Thyroid gland (tissue), 4 donors: Measurements from ENCODE around the gene BGLAP. TPM values are rescaled to one million over a fixed set of nuclear protein-coding genes. Genes with fewer than 3 reads are reported as not detected.

Experiments used
- DNase-seq, 2 donors: peaks; one replicate each; pipeline ENCODE4 v3.0.0-alpha.2; 2019
- H3K27ac ChIP-seq, 3 donors: fragments of 200-600 bp; sonication (generic); 1 replicate in 2 of 3; 2 replicates in 1 of 3; pipeline ENCODE4 v1.5.1; 2016 to 2019; ENCODE audit warnings: mild to moderate bottlenecking in 1 of 3, moderate library complexity in 1 of 3
- H3K27me3 ChIP-seq: fragments of 200-600 bp; sonication (generic); one replicate; pipeline ENCODE4 v1.5.1; 2019
- H3K36me3 ChIP-seq, 2 donors: fragments of 200-600 bp; sonication (generic); one replicate each; pipeline ENCODE4 v1.5.1; 2016 to 2019
- H3K4me1 ChIP-seq, 2 donors: fragments of 200-600 bp; sonication (generic); one replicate each; pipeline ENCODE4 v1.5.1; 2017 to 2019
- H3K4me3 ChIP-seq, 3 donors: fragments of 200-600 bp; sonication (generic); replicated peaks in 1 of 3; 1 replicate in 2 of 3; 2 replicates in 1 of 3; pipeline ENCODE4 v1.5.1; 2016; ENCODE audit warnings: mild to moderate bottlenecking in 1 of 3
- H3K9me3 ChIP-seq: fragments of 200-600 bp; sonication (generic); one replicate; pipeline ENCODE4 v1.5.1; 2017
- POLR2A ChIP-seq, 2 donors: fragments of 450-650 bp; IDR thresholded peaks; one replicate each; pipeline ENCODE4 v1.6.1; 2017; ENCODE audit warnings: antibody characterized with exemption in 2 of 2, mild to moderate bottlenecking in 2 of 2, moderate library complexity in 1 of 2
- WGBS, 2 donors: methylation state at CpG; one replicate each; pipeline ENCODE4 v1.1.5; 2017; 5-methylcytosine and 5-hydroxymethylcytosine counted together
- intact Hi-C: fragments of 100-400 bp; cut with DNase I; formaldehyde crosslinking; loops from one replicate; pipeline ENCODE4 v1.15.1; 2023
- total RNA-seq, 4 donors: library from RNA; depleted of rRNA; stranded (reverse); fragments of >200 nt; gene quantifications; one replicate each; pipeline ENCODE4 v1.2.3, GENCODE V29; 2016
- TF ChIP-seq, protein P1 (sequence below), 6 experiments: fragments of 200-600 bp in 3 of 6; fragments of 450-650 bp in 3 of 6; sonication (generic) in 3 of 6; IDR thresholded peaks; one replicate each; pipeline ENCODE4 v1.5.1; 2016 to 2019; ENCODE audit warnings: antibody characterized with exemption in 6 of 6, mild to moderate bottlenecking in 2 of 6, inconsistent platforms in 1 of 6, moderate library complexity in 1 of 6

The BGLAP gene
- total RNA-seq, 4 donors from 2014 or later, result 1.0 to 4.4 (median 1.3) TPM; not detected in 1

DNA sequence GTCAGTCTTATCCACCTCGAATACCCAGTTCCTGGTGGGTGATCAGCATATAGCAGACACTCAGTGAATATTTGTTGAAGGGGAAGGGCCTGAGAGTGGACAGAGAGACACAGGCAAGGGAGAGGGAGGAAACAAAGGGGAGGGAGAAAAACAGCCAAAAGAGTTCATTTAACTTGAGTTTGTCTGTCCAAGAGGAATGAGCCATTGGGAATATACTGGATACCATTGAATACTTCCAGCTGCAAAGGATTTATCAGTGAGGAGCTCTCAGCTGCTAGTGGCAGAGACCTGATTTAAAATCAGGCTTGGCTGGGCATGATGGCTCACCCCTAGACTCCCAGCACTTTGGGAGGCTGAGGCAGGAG is 11.5 kb upstream of the BGLAP start:
- Histone ChIP-seq H3K27me3 (no peaks in the 10 kb centered on the region), H3K4me1 (no peaks in the 10 kb centered on the region), H3K36me3 (peaks cover 0 to 6% of the 10 kb centered on the region in 2 donors), H3K27ac (no peak overlapping the region), H3K4me3 (no peak overlapping the region), H3K9me3 (no peaks in the 10 kb centered on the region)
- 75 to 96% methylated on average over 1 of the region's 1 CpG for WGBS, 2 donors
- no peak for DNase-seq
- intact Hi-C loops, result no loop called here
- TF ChIP-seq, protein P1, sequence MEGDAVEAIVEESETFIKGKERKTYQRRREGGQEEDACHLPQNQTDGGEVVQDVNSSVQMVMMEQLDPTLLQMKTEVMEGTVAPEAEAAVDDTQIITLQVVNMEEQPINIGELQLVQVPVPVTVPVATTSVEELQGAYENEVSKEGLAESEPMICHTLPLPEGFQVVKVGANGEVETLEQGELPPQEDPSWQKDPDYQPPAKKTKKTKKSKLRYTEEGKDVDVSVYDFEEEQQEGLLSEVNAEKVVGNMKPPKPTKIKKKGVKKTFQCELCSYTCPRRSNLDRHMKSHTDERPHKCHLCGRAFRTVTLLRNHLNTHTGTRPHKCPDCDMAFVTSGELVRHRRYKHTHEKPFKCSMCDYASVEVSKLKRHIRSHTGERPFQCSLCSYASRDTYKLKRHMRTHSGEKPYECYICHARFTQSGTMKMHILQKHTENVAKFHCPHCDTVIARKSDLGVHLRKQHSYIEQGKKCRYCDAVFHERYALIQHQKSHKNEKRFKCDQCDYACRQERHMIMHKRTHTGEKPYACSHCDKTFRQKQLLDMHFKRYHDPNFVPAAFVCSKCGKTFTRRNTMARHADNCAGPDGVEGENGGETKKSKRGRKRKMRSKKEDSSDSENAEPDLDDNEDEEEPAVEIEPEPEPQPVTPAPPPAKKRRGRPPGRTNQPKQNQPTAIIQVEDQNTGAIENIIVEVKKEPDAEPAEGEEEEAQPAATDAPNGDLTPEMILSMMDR (IDR thresholded peaks at IDR 0.05), result no peak
- TF ChIP-seq POLR2A (IDR thresholded peaks at IDR 0.05), result no peak

DNA sequence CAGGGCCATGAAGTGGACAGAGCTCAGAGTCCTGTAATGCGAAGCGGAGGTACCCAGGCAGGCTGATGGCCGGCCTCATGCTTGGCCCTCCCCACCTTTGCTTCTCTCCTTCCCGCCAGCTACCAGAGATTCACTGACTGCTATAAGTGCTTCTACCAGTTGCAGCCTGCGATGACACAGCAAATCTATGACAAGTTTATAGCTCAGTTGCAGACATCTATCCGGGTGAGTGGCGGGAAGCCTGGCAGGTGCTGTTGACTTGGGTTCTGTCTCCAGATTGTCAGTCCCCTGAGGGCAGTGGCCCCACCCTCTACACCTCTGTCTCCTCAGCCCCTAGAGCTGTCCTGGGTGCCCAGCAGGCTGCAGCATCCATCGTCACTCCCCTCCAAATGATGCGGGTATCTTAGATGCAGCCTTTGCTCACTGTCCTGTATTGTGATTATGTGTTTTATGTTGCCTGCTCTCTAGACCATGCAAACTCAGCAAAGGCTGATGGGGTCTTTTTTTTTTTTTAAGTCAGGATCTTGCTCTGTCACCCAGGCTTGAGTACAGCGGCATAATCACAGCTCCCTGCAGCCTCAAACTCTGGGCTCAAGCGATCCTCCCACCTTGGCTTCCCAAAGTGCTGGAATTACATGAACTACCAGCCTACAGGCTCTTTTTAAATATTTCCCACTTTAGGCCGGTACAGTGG is 9.6 kb upstream of the BGLAP start:
- no peak for DNase-seq
- TF ChIP-seq, protein P1 (IDR thresholded peaks at IDR 0.05), result no peak
- no peak for TF ChIP-seq POLR2A (IDR thresholded peaks at IDR 0.05)
- peaks cover 16 to 21% of the 10 kb centered on the region in 2 donors for H3K36me3 ChIP-seq
- H3K9me3 ChIP-seq, result no peaks in the 10 kb centered on the region
- no peaks in the 10 kb centered on the region for H3K27me3 ChIP-seq
- H3K27ac ChIP-seq, result no peak overlapping the region
- no peak overlapping the region for H3K4me3 ChIP-seq
- H3K4me1 ChIP-seq, result no peaks in the 10 kb centered on the region
- WGBS, 2 donors, result 90 to 97% methylated on average over 12 of the region's 12 CpGs
- intact Hi-C loops, result no loop called here

DNA sequence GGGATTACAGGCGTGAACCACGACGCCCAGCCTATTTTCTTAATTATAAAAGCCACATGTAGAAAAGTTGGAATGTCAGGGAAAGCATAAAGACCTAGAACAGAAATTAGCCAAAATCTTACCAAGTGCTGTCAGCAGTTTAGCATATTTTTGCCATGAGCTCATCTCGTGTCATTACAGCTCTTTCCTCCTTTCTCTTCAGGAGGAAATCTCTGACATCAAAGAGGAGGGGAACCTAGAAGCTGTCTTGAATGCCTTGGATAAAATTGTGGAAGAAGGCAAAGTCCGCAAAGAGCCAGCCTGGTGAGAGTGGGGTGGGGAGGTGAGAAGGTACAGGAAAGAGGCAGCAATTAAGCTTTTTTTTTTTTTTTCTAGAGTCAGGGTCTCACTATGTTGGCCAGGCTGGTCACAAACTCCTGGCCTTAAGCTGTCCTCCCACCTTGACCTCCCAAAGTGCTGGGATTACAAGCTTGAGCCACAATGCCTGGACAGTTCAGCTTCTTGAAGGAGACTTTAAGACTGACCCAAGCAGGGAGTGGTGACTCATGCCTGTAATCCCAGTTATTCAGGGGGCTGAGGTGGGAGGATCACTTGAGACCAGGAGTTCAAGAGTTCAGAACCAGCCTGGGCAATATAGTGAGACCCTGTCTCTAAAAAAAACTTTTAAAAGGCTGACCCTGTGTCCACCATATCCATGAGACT is 8.4 kb upstream of the BGLAP start:
- intact Hi-C loops, result no loop called here
- H3K4me1 ChIP-seq, result no peaks in the 10 kb centered on the region
- H3K4me3 ChIP-seq, result no peak overlapping the region
- no peaks in the 10 kb centered on the region for H3K27me3 ChIP-seq
- H3K36me3 ChIP-seq, result peaks cover 22 to 33% of the 10 kb centered on the region in 2 donors
- WGBS, 2 donors, result 90 to 93% methylated on average over 5 of the region's 5 CpGs
- no peaks in the 10 kb centered on the region for H3K9me3 ChIP-seq
- H3K27ac ChIP-seq, result no peak overlapping the region
- no peak for DNase-seq
- TF ChIP-seq, protein P1 (IDR thresholded peaks at IDR 0.05), result no peak
- TF ChIP-seq POLR2A (IDR thresholded peaks at IDR 0.05), result no peak

DNA sequence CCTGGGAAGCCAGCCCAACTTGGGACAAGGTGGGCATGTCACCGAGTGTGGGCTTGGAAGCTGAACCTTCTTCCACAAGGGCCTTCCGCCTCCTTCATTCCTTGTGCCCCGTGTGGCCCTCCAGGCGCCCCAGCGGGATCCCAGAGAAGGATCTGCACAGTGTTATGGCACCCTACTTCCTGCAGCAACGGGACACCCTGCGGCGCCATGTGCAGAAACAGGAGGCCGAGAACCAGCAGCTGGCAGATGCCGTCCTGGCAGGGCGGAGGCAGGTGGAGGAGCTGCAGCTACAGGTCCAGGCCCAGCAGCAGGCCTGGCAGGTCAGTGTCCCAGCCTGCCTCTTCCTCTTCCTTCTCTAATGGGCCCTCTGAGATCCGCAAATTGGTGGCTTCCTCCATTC is 5.8 kb upstream of the BGLAP start:
- Histone ChIP-seq H3K4me1 (no peaks in the 10 kb centered on the region), H3K9me3 (no peaks in the 10 kb centered on the region), H3K36me3 (peaks cover 36 to 48% of the 10 kb centered on the region in 2 donors), H3K4me3 (no peak overlapping the region), H3K27me3 (no peaks in the 10 kb centered on the region), H3K27ac (no peak overlapping the region)
- intact Hi-C loops, result no loop called here
- 97 to 99% methylated on average over 12 of the region's 12 CpGs for WGBS, 2 donors
- DNase-seq, result no peak
- TF ChIP-seq POLR2A (IDR thresholded peaks at IDR 0.05), result no peak
- TF ChIP-seq, protein P1 (IDR thresholded peaks at IDR 0.05), result no peak

DNA sequence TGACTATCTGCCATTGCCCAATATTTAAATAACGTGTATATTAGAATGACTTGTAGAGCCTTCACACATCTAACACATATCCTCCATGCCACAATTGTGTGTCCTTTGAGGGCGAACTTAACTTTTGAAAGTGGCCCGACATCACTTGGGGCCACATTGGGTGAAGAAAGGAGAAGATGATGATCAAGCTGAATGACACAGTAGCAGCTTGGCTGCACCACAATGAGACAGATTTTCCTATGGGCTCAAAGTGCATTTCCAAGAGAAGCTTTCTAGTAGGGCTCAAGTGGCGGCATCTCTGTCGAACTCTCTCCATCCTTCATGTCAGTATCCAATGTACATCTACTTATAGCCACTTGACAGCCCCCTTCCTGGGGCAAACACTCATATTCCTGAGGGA is 3.7 kb upstream of the BGLAP start:
- TF ChIP-seq, protein P1 (IDR thresholded peaks at IDR 0.05), result no peak
- TF ChIP-seq POLR2A (IDR thresholded peaks at IDR 0.05), result no peak
- Histone ChIP-seq H3K36me3 (peaks cover 36 to 48% of the 10 kb centered on the region in 2 donors), H3K27me3 (no peaks in the 10 kb centered on the region), H3K27ac (no peak overlapping the region), H3K4me3 (no peak overlapping the region), H3K9me3 (no peaks in the 10 kb centered on the region), H3K4me1 (no peaks in the 10 kb centered on the region)
- DNase-seq, result no peak
- intact Hi-C loops, result no loop called here
- 93 to 96% methylated on average over 5 of the region's 5 CpGs for WGBS, 2 donors
